ENCODE results near the gene AP2S1. TPM values are rescaled to one million over a fixed set of nuclear protein-coding genes. Genes with fewer than 3 reads are reported as not detected.

Gene AP2S1
- total RNA-seq, 4 donors from 2014 or later: 3.8 to 59.1 (median 45.1) TPM

- H3K4me1 ChIP-seq: peaks cover 0 to 4% of the 10 kb centered on the region in 2 donors
- no peaks in the 10 kb centered on the region for H3K27me3 ChIP-seq
- H3K36me3 ChIP-seq: no peaks in the 10 kb centered on the region
- H3K27ac ChIP-seq: peak overlapping the region; percentile 15 to 70
- H3K9me3 ChIP-seq: no peaks in the 10 kb centered on the region
- TF ChIP-seq POLR2A (IDR thresholded peaks at IDR 0.05) (no peak), CTCF (IDR thresholded peaks at IDR 0.05) (no peak)
- DNase-seq: no peak
- intact Hi-C loops (cut with DNase I; ENCODE audit: low total_unique reads): loop anchor here (10.0 kb wide), 1 partner anchor 65 kb away; the partner anchor contains the start of gene SLC1A5
- H3K4me3 ChIP-seq: peak overlapping the region; percentile 73 to 92
These were observed 1.0 kb downstream of the AP2S1 start for GRCh38 chr19:46849610-46850009.

GRCh38 chr19:46848389-46848788, 2.3 kb downstream of the AP2S1 start:
- no peak overlapping the region for H3K27ac ChIP-seq
- H3K27me3 ChIP-seq: no peaks in the 10 kb centered on the region
- H3K4me3 ChIP-seq: no peak overlapping the region
- H3K36me3 ChIP-seq: no peaks in the 10 kb centered on the region
- no peaks in the 10 kb centered on the region for H3K9me3 ChIP-seq
- peaks cover 0 to 4% of the 10 kb centered on the region in 2 donors for H3K4me1 ChIP-seq
- intact Hi-C loops (cut with DNase I; ENCODE audit: low total_unique reads): loop anchor here (10.0 kb wide), 1 partner anchor 64 kb away; the partner anchor contains the start of gene SLC1A5
- DNase-seq: no peak
- TF ChIP-seq POLR2A (IDR thresholded peaks at IDR 0.05) (no peak), CTCF (IDR thresholded peaks at IDR 0.05) (no peak)

GRCh38 chr19:46847528-46847927, 3.1 kb downstream of the AP2S1 start:
- H3K27ac ChIP-seq: no peak overlapping the region
- H3K27me3 ChIP-seq: no peaks in the 10 kb centered on the region
- H3K4me1 ChIP-seq: peaks cover 0 to 4% of the 10 kb centered on the region in 2 donors
- intact Hi-C loops (cut with DNase I; ENCODE audit: low total_unique reads): loop anchor here (10.0 kb wide), 1 partner anchor 63 kb away; the partner anchor contains the start of gene SLC1A5
- DNase-seq: no peak
- TF ChIP-seq CTCF (IDR thresholded peaks at IDR 0.05) (no peak), POLR2A (IDR thresholded peaks at IDR 0.05) (no peak)
- H3K9me3 ChIP-seq: no peaks in the 10 kb centered on the region
- no peaks in the 10 kb centered on the region for H3K36me3 ChIP-seq
- H3K4me3 ChIP-seq: no peak overlapping the region

GRCh38 chr19:46845959-46846459, 4.6 kb downstream of the AP2S1 start:
- Histone ChIP-seq H3K36me3 (no peaks in the 10 kb centered on the region), H3K4me3 (no peak overlapping the region), H3K9me3 (no peaks in the 10 kb centered on the region), H3K27ac (no peak overlapping the region), H3K4me1 (peaks cover 0 to 4% of the 10 kb centered on the region in 2 donors), H3K27me3 (no peaks in the 10 kb centered on the region)
- intact Hi-C loops (cut with DNase I; ENCODE audit: low total_unique reads): loop anchor here (10.0 kb wide), 1 partner anchor 61 kb away; the partner anchor contains the start of gene SLC1A5
- DNase-seq: no peak
- TF ChIP-seq CTCF (IDR thresholded peaks at IDR 0.05) (no peak), POLR2A (IDR thresholded peaks at IDR 0.05) (no peak)

DNA sequence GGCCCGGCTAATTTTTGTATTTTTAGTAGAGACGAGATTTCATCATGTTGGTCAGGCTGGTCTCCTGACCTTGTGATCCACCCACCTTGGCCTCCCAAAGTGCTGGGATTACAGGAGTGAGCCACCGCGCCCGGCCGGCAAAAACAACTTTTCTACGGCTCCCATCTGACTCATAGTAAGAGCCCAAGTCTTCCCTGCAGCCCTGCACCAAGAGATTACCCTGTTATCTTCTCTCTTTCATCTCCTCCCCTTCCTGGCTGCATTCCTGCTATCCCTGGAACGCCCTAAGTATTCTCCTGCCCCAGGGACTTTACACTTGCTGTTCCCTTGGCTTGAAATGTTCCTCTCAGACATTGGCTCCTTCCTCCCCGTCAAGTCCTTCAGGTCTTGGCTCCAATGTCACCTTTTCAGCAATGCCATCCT, 6.6 kb downstream of the AP2S1 start:
- no peaks in the 10 kb centered on the region for H3K36me3 ChIP-seq
- intact Hi-C loops (cut with DNase I; ENCODE audit: low total_unique reads): loop anchor here (5.0 to 10.0 kb wide), 2 partner anchors 59 to 87 kb away; partner anchors contain the start of gene SLC1A5
- no peaks in the 10 kb centered on the region for H3K9me3 ChIP-seq
- no peaks in the 10 kb centered on the region for H3K4me1 ChIP-seq
- no peak overlapping the region for H3K27ac ChIP-seq
- no peaks in the 10 kb centered on the region for H3K27me3 ChIP-seq
- TF ChIP-seq POLR2A (IDR thresholded peaks at IDR 0.05): no peak
- no peak for TF ChIP-seq CTCF (IDR thresholded peaks at IDR 0.05)
- no peak for DNase-seq
- H3K4me3 ChIP-seq: no peak overlapping the region
